K562 (cell line): ENCODE data around the gene C10orf71. TPM values are rescaled to one million over a fixed set of nuclear protein-coding genes. Genes with fewer than 3 reads are reported as not detected.
A peak's percentile ranks its signal among the peaks of the same experiment; 100 is the strongest.

Experiments
- ARID3B ChIP-seq: fragments of 250-450 bp; sonication (Bioruptor Pico); IDR thresholded peaks from 2 replicates; pipeline ENCODE4 v1.4.0; 2020; ENCODE audit warnings: borderline replicate concordance
- ATF6 ChIP-seq: sonication (generic); formaldehyde crosslinking; IDR thresholded peaks from 2 replicates; pipeline ENCODE4 v1.4.0; 2020; ENCODE audit warnings: mild to moderate bottlenecking, missing genetic modification reagents
- CBX3 ChIP-seq, 2 experiments: IDR thresholded peaks; 1 replicate in 1 of 2; 2 replicates in 1 of 2; pipeline ENCODE4 v1.6.1; 2012; ENCODE audit warnings: inconsistent platforms in 2 of 2, low read length in 2 of 2, borderline replicate concordance in 1 of 2, control low read depth in 1 of 2
- CREB3 ChIP-seq: fragments of 450-650 bp; conservative IDR thresholded peaks from 2 replicates; pipeline ENCODE4 v1.6.1; 2016; ENCODE audit warnings: missing genetic modification characterization, low read depth, mild to moderate bottlenecking, missing compliant biosample characterization, moderate library complexity
- FOXA1 ChIP-seq: fragments of 450-650 bp; IDR thresholded peaks from 2 replicates; pipeline ENCODE4 v1.6.1; 2016; ENCODE audit warnings: mild to moderate bottlenecking, borderline replicate concordance
- FOXK2 ChIP-seq, 2 experiments: fragments of 450-650 bp; IDR thresholded peaks in 1 of 2; conservative IDR thresholded peaks in 1 of 2; 2 replicates each; pipeline ENCODE4 v1.6.1; 2016; ENCODE audit warnings: low read depth in 2 of 2, mild to moderate bottlenecking in 1 of 2
- KLF6 ChIP-seq: fragments of 250-450 bp; sonication (Bioruptor Pico); IDR thresholded peaks from 2 replicates; pipeline ENCODE4 v1.4.0; 2020; ENCODE audit warnings: mild to moderate bottlenecking, moderate library complexity, borderline replicate concordance
- L3MBTL2 ChIP-seq: fragments of 450-650 bp; IDR thresholded peaks from 2 replicates; pipeline ENCODE4 v1.6.1; 2016; ENCODE audit warnings: mild to moderate bottlenecking, moderate library complexity
- LEF1 ChIP-seq: fragments of 450-650 bp; IDR thresholded peaks from 2 replicates; pipeline ENCODE4 v1.6.1; 2016; ENCODE audit warnings: mild to moderate bottlenecking
- MTA3 ChIP-seq: fragments of 450-650 bp; formaldehyde crosslinking; IDR thresholded peaks from 2 replicates; pipeline ENCODE4 v1.6.1; 2017; ENCODE audit warnings: mild to moderate bottlenecking, borderline replicate concordance
- PHF20 ChIP-seq: fragments of 450-650 bp; IDR thresholded peaks from 2 replicates; pipeline ENCODE4 v1.6.1; 2018; ENCODE audit not compliant: partially characterized antibody
- POLR3G ChIP-seq: IDR thresholded peaks from 2 replicates; pipeline ENCODE4 v1.6.1; 2011; ENCODE audit not compliant: insufficient read length, insufficient replicate concordance; ENCODE audit errors: extremely low read depth
- SMARCA4 ChIP-seq: fragments of 450-650 bp; IDR thresholded peaks from 2 replicates; pipeline ENCODE4 v1.6.1; 2016
- SMARCE1 ChIP-seq: fragments of 450-650 bp; IDR thresholded peaks from 2 replicates; pipeline ENCODE4 v1.7.1; 2016; ENCODE audit warnings: mild to moderate bottlenecking
- STAT5B ChIP-seq: fragments of 250-450 bp; sonication (Bioruptor Pico); IDR thresholded peaks from 2 replicates; pipeline ENCODE4 v1.8.0; 2021; ENCODE audit warnings: mild to moderate bottlenecking, inconsistent platforms
- TAF7 ChIP-seq: fragments of 450-650 bp; IDR thresholded peaks from 2 replicates; pipeline ENCODE4 v1.6.1; 2016; ENCODE audit warnings: missing genetic modification characterization, missing compliant biosample characterization
- TARDBP ChIP-seq: fragments of 450-650 bp; IDR thresholded peaks from 2 replicates; pipeline ENCODE4 v1.6.1; 2016
- ZBTB34 ChIP-seq: fragments of 250-450 bp; sonication (Bioruptor Pico); IDR thresholded peaks from 2 replicates; pipeline ENCODE4 v1.8.0; 2021; ENCODE audit warnings: mild to moderate bottlenecking, moderate library complexity
- ZBTB49 ChIP-seq: sonication (generic); formaldehyde crosslinking; IDR thresholded peaks from 2 replicates; pipeline ENCODE4 v1.8.0; 2022; ENCODE audit warnings: missing genetic modification reagents, mild to moderate bottlenecking, borderline replicate concordance
- ZNF778 ChIP-seq: fragments of 450-650 bp; formaldehyde crosslinking; IDR thresholded peaks from 2 replicates; pipeline ENCODE4 v1.4.0; 2020; ENCODE audit warnings: mild to moderate bottlenecking, moderate library complexity
- polyA plus RNA-seq, 8 experiments: library from polyadenylated mRNA; depleted of rRNA in 4 of 8; stranded (reverse) in 5 of 8; unstranded in 3 of 8; fragments of >200 nt; fragmentation: Nextera tagmentation in 2 of 8; fragmentation: Illumina TruSeq in 1 of 8; extraction: Ambion mirVana in 2 of 8; extraction: Trizol in 1 of 8; gene quantifications; 2 replicates each; pipeline versions ENCODE4 v1.2.1 to v1.2.3, GENCODE V29; 2011 to 2014; ENCODE audit warnings: inconsistent platforms in 1 of 8, missing spikeins in 1 of 8
- total RNA-seq, 7 experiments: library from RNA; depleted of rRNA in 6 of 7; stranded (reverse); fragments of >200 nt in 6 of 7; fragmentation: Illumina TruSeq in 2 of 7; extraction: Trizol in 2 of 7; gene quantifications; 2 replicates each; pipeline versions ENCODE4 v1.2.1 to v1.2.3, GENCODE V29; 2011 to 2021; ENCODE audit warnings: low replicate concordance in 1 of 7

Gene C10orf71
- total and polyA plus RNA-seq, 9 of the 15 experiments (the other 6 are each of a cell fraction or from before 2014, with no cell fraction given), result 0.06 to 4.5 (median 1.3) TPM

- TF ChIP-seq ZBTB49 (CRISPR knock-in tag) (no peak), L3MBTL2 (peak; percentile 80), CREB3 (no peak; the same call in 1 of the 2 replicates), ATF6 (CRISPR knock-in tag) (peak; percentile 84; the same call in 1 of the 2 replicates), POLR3G (no peak), SMARCA4 (peak; percentile 89), ZNF778 (CRISPR knock-in tag) (no peak), FOXK2 (conservative IDR thresholded peaks at IDR 0.05 in 1 of 2, IDR thresholded peaks at IDR 0.05 in 1 of 2; ENCODE audit: low read depth in 2 of 2) (peak; percentile 69 to 76), CBX3 (IDR thresholded peaks at IDR 0.05; ENCODE audit: borderline replicate concordance in 1 of 2, low read length in 2 of 2) (peak in 1 of 2 experiments; percentile 85; a peak in 2 of 3 replicates), FOXA1 (no peak), LEF1 (peak; percentile 97), STAT5B (CRISPR knock-in tag) (no peak), ARID3B (CRISPR knock-in tag) (no peak), KLF6 (peak; percentile 23; the same call in 1 of the 2 replicates), TARDBP (0 out of 2 replicates have a peak, but pooled peaks have one; percentile 18), PHF20 (no peak), TAF7 (tag) (no peak), SMARCE1 (peak; percentile 82), ZBTB34 (CRISPR knock-in tag) (no peak), MTA3 (no peak)
These were observed 1.4 kb downstream of the C10orf71 start (continued) for GRCh38 chr10:49300140-49300974.
